GM19468 (cell line): ENCODE data around the gene POC1B.
"Not testable (repeated sequence)": the region's sequence is repeated elsewhere in the genome, so short reads cannot be mapped to it uniquely, and the experiment has no call there.

Experiments used
- ATAC-seq: cut with Tn5 transposase; IDR thresholded peaks from one replicate; pipeline ENCODE4 v1.9.1; 2021; ENCODE audit warnings: mild to moderate bottlenecking, moderate library complexity, moderate number of reproducible peaks; ENCODE audit not compliant: unreplicated experiment; ENCODE audit errors: extremely low read depth

The POC1B gene

GRCh38 chr12:89469361-89469760 lies 56.5 kb downstream of the POC1B start:
- ATAC-seq, result peak; percentile 35

DNA sequence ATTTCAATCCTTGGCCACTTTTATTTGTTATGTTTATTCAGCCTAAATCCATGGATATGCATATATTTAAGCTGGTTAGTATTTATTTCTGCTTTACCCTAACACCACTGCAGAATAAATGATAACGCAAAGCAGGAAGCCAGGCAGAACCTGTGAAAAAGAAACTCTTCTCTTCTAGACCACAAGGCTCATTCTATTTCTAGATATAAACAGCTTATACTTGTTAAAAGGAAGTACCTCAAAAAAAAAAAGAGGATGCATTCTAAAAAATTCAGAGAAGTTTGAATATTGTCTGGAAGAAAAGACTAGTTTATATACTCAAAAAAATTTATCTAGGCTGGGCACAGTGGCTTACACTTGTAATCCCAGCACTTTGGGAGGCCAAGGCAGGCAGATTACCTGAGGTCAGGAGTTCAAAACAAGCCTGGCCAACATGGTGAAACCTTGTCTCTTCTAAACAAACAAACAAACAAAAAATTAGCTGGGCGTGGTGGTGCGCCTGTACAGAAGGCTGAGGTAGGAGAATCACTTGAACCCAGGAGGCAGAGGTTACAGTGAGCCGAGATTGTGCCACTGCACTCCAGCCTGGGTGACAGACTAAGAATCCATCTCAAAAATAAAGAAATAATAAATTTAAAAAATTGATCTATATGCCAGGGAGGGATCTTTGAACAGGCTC lies 57.1 kb downstream of the POC1B start:
- ATAC-seq, result peak; percentile 88

GRCh38 chr12:89468017-89468416 lies 57.8 kb downstream of the POC1B start:
- ATAC-seq, result no peak

DNA sequence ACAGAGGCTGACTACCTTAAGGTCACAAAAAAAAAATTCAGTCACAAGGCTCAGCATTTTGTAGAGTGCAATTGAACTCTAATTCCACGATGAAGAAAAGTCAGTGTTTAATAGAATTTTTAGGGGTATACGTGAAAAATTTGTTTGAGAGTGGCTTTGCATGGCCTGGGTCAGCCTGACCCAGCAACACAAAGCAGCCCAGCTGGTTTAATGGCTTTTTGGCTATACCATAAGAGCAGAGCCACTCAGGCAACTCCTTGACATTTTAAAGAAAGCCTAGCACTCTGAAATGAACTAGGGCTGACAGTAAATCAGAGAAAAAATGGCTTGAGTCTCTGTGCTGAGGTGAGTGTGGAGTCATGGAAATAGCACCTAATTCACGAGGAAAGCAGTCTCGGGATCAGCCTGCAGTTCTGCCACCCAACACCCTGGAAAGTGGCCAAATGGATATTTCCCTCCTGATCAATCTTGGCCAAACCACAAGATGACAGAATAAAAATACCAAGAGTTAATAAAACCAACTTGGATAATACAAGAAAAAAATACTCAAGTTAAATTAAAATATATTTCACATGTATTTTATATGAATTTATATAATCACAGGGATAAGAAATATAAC lies 60.8 kb downstream of the POC1B start:
- ATAC-seq, result no peak

GRCh38 chr12:89461649-89462612 lies 63.9 kb downstream of the POC1B start:
- ATAC-seq, result peak; percentile 94

- ATAC-seq, result no peak
Observed at GRCh38 chr12:89461190-89461589, 64.7 kb downstream of the POC1B start.

DNA sequence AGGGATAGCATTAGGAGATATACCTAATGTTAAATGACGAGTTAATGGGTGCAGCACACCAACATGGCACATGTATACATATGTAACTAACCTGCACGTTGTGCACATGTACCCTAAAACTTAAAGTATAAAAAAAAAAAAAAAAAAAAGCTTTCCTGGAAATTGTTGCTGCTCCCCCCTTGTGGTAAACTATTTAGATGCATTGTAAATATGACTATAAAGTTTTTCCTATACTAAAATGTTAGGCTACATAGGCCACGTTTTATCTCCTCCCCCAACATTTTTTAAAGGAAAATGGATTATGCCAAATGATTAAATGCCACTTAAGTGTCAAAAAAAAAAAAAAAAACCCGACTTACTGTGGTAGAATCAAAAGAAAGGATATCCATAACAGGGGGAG lies 66.6 kb downstream of the POC1B start:
- not testable (repeated sequence) for ATAC-seq

- ATAC-seq, result no peak
Observed at GRCh38 chr12:89456565-89456964, 69.3 kb downstream of the POC1B start.

DNA sequence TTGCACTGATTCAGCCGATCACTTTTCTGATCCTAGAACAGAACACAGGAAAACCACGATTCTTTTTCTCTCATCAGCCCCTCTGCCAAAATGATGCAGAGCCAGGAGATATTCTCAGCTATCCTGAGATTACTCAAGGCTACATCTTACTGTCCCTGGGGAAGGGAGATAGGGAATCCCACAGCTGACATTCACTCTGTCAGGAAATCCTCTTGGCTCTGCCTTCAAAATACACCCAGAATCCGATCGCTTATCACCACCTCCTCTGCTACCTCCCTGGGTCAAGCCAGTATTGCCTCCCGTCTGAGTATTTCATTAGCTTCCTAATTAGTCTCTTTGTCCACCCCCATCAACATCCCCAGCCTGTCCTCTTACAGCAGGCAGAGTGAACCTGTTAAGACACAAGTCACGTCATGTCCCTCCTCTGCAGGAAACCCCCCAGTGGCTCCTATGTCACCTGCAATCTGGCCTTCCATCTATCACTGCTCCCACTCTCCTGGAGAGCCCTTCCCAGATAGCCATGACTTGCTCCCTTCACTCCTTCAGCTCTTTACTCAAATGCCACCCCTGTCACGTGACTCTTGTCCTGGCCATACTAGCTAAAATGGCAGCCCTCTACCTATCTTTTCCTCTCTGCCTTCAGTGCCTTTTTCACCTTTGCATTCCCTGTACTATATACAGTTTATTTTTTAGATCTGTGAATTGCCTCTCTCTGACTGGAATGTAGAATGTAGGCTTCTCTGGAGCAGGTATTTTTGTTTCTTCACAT lies 71.6 kb downstream of the POC1B start:
- ATAC-seq, result no peak

- ATAC-seq, result no peak
Observed at GRCh38 chr12:89453121-89453978, 72.5 kb downstream of the POC1B start.

GRCh38 chr12:89451841-89452251 lies 74.0 kb downstream of the POC1B start:
- no peak for ATAC-seq

DNA sequence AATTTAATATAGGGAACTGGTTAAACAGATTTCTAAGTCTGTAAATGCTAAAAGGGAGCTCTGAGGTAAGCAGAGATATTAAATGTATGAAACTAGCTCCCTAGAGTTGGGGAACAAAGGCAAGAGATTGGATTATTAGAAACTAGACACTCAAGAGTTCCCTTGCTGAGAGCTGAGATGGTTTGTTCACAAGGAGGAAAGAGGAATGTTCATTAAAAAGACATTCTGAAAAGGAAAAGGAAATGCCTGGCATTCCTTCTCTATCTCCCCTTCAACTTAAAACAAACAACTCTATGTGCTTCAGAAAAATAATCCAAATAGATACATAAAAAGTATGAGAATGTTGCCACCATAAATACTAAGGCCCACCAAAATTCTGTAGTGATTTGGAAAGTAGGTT lies 74.9 kb downstream of the POC1B start:
- no peak for ATAC-seq

DNA sequence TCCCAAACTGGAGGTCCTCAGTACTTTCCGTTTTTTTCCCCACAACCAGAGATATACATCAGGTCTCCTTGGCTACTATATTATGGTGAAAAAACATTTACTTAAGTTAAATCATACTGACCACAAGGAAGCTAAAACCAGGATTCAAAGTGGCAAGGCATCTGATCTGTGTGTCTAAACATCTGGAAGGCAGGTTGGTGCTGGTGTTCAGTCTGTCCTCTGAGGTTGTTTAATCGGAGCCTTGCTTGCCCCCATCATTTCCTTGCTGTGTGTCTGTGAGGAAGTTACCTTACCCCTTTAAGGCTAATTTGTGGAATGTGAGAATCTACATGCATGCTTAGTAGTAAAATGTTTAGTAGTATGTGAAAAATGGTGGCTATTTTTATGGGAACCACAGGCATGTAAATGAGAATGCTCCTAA lies 76.9 kb downstream of the POC1B start:
- no peak for ATAC-seq

GRCh38 chr12:89448526-89448925 lies 77.3 kb downstream of the POC1B start:
- ATAC-seq, result no peak

DNA sequence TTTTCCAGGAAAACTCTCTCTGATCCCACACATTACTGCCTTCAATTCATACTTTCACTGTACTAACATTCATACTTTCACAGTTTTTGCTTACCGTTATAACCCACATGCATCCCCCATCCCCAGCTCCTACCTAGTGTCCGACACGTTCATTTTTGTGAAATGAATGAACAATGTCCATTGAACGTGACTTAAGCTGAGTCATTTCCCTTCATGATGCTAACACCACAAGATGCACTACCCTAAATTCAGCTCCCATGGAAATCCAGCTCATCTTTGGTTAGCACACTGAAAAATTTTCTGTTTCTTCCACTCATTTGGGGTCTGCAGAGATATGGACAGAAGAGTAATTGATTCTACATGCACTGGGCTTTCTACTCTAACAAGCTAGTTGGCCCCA lies 85.9 kb downstream of the POC1B start:
- ATAC-seq, result no peak

DNA sequence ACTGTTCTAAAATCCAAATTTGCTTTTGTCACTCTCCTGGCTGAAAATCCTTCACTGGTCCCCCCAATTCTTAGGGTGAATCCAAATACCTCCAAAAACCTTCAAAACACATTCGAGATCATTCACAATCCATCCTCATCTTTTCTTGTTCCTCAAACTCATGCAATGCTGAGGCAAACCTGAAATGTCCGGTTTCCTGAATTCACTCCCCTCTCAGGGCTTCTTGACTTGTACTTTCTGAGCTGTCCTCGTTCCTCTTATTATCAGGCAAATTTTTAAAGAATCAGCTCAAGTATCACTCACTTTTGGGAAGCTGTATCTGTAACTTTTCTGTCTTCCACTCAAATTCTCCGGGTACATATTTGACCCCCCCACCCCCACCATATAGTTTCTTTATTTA lies 88.6 kb downstream of the POC1B start:
- ATAC-seq, result no peak

DNA sequence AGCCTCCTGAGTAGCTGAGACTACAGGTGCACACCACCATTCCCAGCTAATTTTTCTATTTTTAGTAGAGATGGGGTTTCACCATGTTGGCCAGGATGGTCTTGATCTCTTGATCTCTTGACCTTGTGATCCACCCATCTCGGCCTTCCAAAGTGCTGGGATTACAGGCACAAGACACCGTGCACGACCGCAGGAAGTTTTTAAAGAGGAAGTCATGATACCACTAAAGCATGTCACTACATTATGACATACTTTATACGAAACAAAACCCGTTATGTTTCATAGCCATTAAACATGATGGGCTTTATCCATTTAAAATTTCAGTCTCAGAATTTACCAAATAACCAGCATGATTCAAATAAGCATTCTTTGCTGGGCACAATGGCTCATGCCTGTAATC lies 89.8 kb downstream of the POC1B start:
- ATAC-seq, result no peak

DNA sequence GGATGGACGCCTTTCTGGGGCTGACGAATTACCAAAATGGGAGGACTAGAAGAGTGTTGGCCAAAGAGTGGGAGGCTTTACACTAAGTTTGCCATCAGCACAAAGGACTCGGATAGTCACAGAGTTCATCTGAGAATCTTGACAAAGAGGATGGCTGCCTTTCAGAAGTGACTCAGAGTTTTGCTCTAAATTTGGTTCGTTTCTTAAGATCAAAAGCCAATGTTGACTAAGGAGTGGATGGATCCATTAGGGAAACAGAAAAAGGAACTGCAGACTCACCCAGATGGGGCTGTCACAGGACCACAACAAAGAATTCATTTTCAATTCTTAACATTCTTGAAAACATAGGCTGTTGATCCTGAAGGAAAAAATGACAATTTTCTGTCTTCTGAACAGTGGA lies 92.2 kb downstream of the POC1B start:
- ATAC-seq, result no peak

DNA sequence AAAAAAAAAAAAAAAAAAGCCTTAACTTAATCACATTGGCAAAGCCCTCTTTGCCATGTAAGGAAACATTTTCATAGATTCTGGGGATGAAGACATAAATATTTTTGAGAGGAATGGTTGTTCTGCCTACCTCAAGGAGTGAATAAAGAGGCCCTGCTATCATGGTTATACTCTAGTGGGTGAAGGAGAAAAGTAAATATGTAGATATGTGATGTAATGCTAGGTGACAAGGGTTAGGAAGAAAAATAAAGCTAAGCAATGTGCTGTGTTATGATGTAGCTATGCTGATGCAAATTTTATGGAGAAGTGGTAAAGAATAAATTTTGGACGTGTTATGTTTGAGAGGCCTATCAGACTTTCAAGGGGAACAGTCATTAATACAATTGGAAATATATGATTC lies 93.5 kb downstream of the POC1B start:
- ATAC-seq, result no peak
